Fibroblast of the aortic adventitia (primary cell): ENCODE data around the gene DHRSX. TPM values are rescaled to one million over a fixed set of nuclear protein-coding genes. Genes with fewer than 3 reads are reported as not detected.
"Not testable (repeated sequence)": the region's sequence is repeated elsewhere in the genome, so short reads cannot be mapped to it uniquely, and the experiment has no call there.

Experiments used
- DNase-seq: peaks from one replicate; pipeline ENCODE4 v3.0.0-alpha.2; 2010; ENCODE audit warnings: low read depth
- H3K4me3 ChIP-seq: 2 replicates; pipeline ENCODE4 v1.5.1; 2011; ENCODE audit warnings: low read depth, mild to moderate bottlenecking, control low read depth, low read length, moderate library complexity
- CTCF ChIP-seq: IDR thresholded peaks from 2 replicates; pipeline ENCODE4 v1.5.1; 2011; ENCODE audit warnings: mild to moderate bottlenecking, low read length, control low read depth, inconsistent platforms; ENCODE audit not compliant: insufficient read depth
- total RNA-seq: library from RNA; depleted of rRNA; stranded (reverse); fragments of >200 nt; gene quantifications from 2 replicates; pipeline ENCODE4 v1.2.3, GENCODE V29; 2012; ENCODE audit warnings: low replicate concordance

DHRSX gene
- total RNA-seq, 1 donor = 17.5 TPM

GRCh38 chrX:2424317-2424716, 76.5 kb downstream of the DHRSX start:
- no peak for DNase-seq
- TF ChIP-seq CTCF = no peak
- no peak overlapping the region for H3K4me3 ChIP-seq

GRCh38 chrX:2423899-2424298, 76.9 kb downstream of the DHRSX start:
- no peak for TF ChIP-seq CTCF
- DNase-seq = no peak
- H3K4me3 ChIP-seq = no peak overlapping the region

DNA sequence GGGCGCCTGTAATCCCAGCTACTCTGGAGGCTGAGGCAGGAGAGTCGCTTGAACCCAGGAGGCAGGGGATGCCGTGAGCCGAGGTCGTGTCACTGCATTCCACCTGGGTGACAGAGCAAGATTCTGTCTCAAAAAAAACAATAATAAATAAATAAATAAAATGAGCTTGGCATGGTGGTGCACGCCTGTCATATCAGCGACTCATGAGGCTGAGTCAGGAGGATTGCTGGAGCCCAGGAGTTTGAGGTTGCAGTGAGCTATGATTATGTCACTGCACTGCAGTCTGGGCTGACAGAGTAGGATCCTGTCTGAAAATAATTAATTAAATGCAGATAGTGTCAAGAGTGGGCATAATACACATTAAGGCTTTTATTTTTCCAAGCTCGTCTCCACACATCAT, 77.5 kb downstream of the DHRSX start:
- peak; percentile 20 for DNase-seq
- no peak overlapping the region for H3K4me3 ChIP-seq
- TF ChIP-seq CTCF = no peak

DNA sequence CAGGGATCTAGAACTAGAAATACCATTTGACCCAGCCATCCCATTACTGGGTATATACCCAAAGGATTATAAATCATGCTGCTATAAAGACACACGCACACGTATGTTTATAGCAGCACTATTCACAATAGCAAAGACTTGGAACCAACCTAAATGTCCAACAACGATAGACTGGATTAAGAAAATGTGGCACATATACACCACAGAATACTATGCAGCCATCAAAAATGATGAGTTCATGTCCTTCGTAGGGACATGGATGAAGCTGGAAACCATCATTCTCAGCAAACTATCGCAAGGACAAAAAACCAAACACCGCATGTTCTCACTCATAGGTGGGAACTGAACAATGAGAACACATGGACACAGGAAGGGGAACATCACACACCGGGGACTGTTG, 81.4 kb downstream of the DHRSX start:
- not testable (repeated sequence) for DNase-seq, H3K4me3 ChIP-seq

DNA sequence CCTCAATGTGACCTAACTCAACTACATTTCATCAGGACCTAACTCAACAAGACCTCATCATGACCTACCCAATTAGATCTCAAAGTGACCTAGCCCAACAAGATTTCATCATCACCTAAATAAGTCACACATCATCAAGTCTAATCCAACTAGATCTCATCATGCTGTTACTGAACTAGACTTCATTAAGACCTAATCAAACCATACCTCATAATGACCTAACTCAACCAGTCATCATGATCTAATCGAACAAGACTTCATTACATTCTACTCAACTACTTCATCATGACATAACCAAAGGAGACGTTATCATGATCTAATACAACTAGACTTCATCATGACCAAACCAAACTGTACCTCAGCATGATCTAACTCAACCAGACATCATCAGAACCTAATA, 82.8 kb downstream of the DHRSX start:
- DNase-seq = no peak
- TF ChIP-seq CTCF = no peak
- H3K4me3 ChIP-seq = no peak overlapping the region

- no peak for DNase-seq
- TF ChIP-seq CTCF = no peak
- no peak overlapping the region for H3K4me3 ChIP-seq
These were observed 83.7 kb downstream of the DHRSX start for GRCh38 chrX:2416851-2417604.

DNA sequence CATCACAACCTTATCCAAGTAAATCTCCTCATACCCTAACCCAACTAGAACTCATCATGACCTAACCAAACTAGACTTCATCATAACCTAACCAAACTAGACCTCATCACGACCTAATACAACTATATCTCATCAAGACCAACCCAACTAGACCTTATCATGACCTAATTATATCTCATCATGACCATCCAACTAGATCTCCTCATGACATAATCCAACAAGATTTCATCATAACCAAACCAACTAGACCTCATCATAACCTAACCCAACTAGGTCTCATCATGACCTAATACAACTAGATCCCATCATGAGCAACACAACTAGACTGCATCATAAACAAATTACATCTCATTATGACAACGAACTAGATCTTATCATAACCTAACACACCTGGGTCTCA, 86.4 kb downstream of the DHRSX start:
- no peak for DNase-seq
- H3K4me3 ChIP-seq = no peak overlapping the region
- no peak for TF ChIP-seq CTCF
